GM13976 (cell line): ENCODE results near the gene KRT3.
"Not testable (repeated sequence)": the region's sequence is repeated elsewhere in the genome, so short reads cannot be mapped to it uniquely, and the experiment has no call there.

Source experiments
- DNase-seq: peaks from one replicate; pipeline ENCODE4 v3.0.0; 2012; ENCODE audit warnings: low spot score
- in situ Hi-C: fragments of 300-500 bp; cut with MboI; formaldehyde crosslinking; loops from one replicate; pipeline ENCODE4 v1.12.0; 2022; ENCODE audit warnings: low sequenced_read_pairs, mixed read lengths, inconsistent platforms; ENCODE audit not compliant: unreplicated experiment
- TF ChIP-seq, protein P1 (sequence below): IDR thresholded peaks from 2 replicates; pipeline ENCODE4 v1.5.1; 2012; ENCODE audit warnings: borderline replicate concordance, mild to moderate bottlenecking; ENCODE audit not compliant: insufficient read depth; ENCODE audit errors: extremely low read depth, missing control alignments, control extremely low read depth

KRT3 gene

GRCh38 chr12:52756281-52756960, 39.5 kb downstream of the KRT3 start:
- in situ Hi-C loops, result no loop called here
- TF ChIP-seq, protein P1, sequence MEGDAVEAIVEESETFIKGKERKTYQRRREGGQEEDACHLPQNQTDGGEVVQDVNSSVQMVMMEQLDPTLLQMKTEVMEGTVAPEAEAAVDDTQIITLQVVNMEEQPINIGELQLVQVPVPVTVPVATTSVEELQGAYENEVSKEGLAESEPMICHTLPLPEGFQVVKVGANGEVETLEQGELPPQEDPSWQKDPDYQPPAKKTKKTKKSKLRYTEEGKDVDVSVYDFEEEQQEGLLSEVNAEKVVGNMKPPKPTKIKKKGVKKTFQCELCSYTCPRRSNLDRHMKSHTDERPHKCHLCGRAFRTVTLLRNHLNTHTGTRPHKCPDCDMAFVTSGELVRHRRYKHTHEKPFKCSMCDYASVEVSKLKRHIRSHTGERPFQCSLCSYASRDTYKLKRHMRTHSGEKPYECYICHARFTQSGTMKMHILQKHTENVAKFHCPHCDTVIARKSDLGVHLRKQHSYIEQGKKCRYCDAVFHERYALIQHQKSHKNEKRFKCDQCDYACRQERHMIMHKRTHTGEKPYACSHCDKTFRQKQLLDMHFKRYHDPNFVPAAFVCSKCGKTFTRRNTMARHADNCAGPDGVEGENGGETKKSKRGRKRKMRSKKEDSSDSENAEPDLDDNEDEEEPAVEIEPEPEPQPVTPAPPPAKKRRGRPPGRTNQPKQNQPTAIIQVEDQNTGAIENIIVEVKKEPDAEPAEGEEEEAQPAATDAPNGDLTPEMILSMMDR, result no peak
- DNase-seq, result no peak

DNA sequence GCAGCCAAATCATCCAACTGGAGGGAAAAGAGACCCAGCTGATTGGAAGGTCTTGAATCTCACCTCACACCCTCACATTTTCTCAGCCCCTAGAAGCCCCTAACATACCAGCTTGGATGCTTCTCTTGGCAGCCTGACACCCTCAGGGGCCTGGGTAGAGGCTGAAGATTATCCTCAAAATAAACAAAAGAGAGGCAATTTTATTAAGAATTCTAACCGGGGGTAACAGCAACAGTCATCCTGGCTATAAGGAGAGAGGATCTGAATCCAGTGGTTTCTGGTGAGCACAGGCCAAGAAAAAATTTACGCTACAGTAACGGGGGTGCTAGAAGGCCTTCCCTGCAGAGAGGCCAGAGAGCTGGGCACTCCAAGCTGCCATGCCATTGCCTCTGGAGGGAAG, 40.4 kb downstream of the KRT3 start:
- in situ Hi-C loops, result no loop called here
- no peak for DNase-seq
- TF ChIP-seq, protein P1, result no peak

- no peak for DNase-seq
- TF ChIP-seq, protein P1, result no peak
- in situ Hi-C loops, result no loop called here
These were observed 41.8 kb downstream of the KRT3 start for GRCh38 chr12:52754135-52754534.

- TF ChIP-seq, protein P1, result no peak
- DNase-seq, result no peak
- in situ Hi-C loops, result no loop called here
These were observed 42.6 kb downstream of the KRT3 start for GRCh38 chr12:52753283-52753682.

- TF ChIP-seq, protein P1, result no peak
- no peak for DNase-seq
- in situ Hi-C loops, result no loop called here
These were observed 43.4 kb downstream of the KRT3 start for GRCh38 chr12:52752516-52752915.

DNA sequence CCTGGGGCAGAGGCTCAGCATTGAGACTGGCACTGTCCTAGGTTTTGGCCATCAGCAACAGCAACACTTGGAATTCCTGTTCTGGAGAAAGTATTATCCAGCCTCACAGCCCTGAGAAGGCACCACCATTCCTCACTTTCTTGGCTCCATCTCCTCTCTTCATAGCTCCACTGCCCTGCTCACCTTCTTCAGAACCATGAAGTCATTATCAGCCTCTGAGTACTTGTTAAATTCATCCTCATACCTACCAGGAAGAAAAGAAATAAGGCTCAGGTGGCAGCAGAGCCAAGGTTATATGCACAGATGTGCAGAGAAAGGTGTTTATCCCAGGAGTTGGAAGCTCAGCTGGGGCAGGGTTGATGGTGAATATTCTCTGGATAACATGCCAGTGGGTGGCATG, 44.1 kb downstream of the KRT3 start:
- DNase-seq, result no peak
- in situ Hi-C loops, result no loop called here
- TF ChIP-seq, protein P1, result no peak

- DNase-seq, in situ Hi-C loops: not testable (repeated sequence)
These were observed 45.4 kb downstream of the KRT3 start for GRCh38 chr12:52750532-52750931.
